HFFc6 (cell line): Measurements from ENCODE around the gene NKD1. TPM values are rescaled to one million over a fixed set of nuclear protein-coding genes. Genes with fewer than 3 reads are reported as not detected.

Experiments
- DNase-seq: peaks from one replicate; pipeline ENCODE4 v3.0.0-alpha.2; 2018
- H3K27ac Mint-ChIP-seq: 2 replicates; pipeline ENCODE4 v1.8.0; 2020; ENCODE audit warnings: mild to moderate bottlenecking, mixed read lengths
- H3K27me3 Mint-ChIP-seq: 2 replicates; pipeline ENCODE4 v1.8.0; 2021; ENCODE audit warnings: mild to moderate bottlenecking, moderate library complexity, mixed read lengths; ENCODE audit not compliant: insufficient read depth
- H3K36me3 Mint-ChIP-seq: 2 replicates; pipeline ENCODE4 v1.8.0; 2021; ENCODE audit warnings: low read depth, mixed read lengths
- H3K4me1 Mint-ChIP-seq: 2 replicates; pipeline ENCODE4 v1.8.0; 2020; ENCODE audit warnings: low read depth, mixed read lengths
- H3K4me3 Mint-ChIP-seq: 2 replicates; pipeline ENCODE4 v1.8.0; 2020; ENCODE audit warnings: mild to moderate bottlenecking, moderate library complexity, mixed read lengths
- H3K9me3 Mint-ChIP-seq: 2 replicates; pipeline ENCODE4 v1.8.0; 2020; ENCODE audit warnings: mild to moderate bottlenecking, mixed read lengths
- CTCF ChIP-seq: fragments of 200-600 bp; sonication (generic); IDR thresholded peaks from 2 replicates; pipeline ENCODE4 v1.5.0; 2021; ENCODE audit warnings: antibody characterized with exemption, mild to moderate bottlenecking
- total RNA-seq, 6 experiments: library from RNA; stranded (reverse); fragmentation: NEBNext Ultra II Directional; extraction: Animal tissue kit (Norgen Biotek cat#: 25700); gene quantifications; 2 replicates in 1 of 6; 3 replicates in 5 of 6; pipeline ENCODE4 v1.2.3, GENCODE V29; 2021

Gene NKD1
- total RNA-seq, 6 experiments from 2014 or later = not detected

GRCh38 chr16:50605733-50606430 lies 57.7 kb downstream of the NKD1 start:
- Mint-ChIP-seq H3K4me3 (no peak overlapping the region), H3K27me3 (peaks cover 10% of the 10 kb centered on the region), H3K9me3 (no peaks in the 10 kb centered on the region), H3K27ac (no peak overlapping the region), H3K36me3 (no peaks in the 10 kb centered on the region), H3K4me1 (peaks cover 25% of the 10 kb centered on the region)
- no peak for TF ChIP-seq CTCF
- DNase-seq = no peak

- no peak overlapping the region for H3K27ac Mint-ChIP-seq
- H3K36me3 Mint-ChIP-seq = no peaks in the 10 kb centered on the region
- no peak for DNase-seq
- no peak overlapping the region for H3K4me3 Mint-ChIP-seq
- H3K4me1 Mint-ChIP-seq = peaks cover 25% of the 10 kb centered on the region
- H3K27me3 Mint-ChIP-seq = peaks cover 10% of the 10 kb centered on the region
- H3K9me3 Mint-ChIP-seq = no peaks in the 10 kb centered on the region
- no peak for TF ChIP-seq CTCF
Measured at GRCh38 chr16:50606431-50607050, 58.3 kb downstream of the NKD1 start.

DNA sequence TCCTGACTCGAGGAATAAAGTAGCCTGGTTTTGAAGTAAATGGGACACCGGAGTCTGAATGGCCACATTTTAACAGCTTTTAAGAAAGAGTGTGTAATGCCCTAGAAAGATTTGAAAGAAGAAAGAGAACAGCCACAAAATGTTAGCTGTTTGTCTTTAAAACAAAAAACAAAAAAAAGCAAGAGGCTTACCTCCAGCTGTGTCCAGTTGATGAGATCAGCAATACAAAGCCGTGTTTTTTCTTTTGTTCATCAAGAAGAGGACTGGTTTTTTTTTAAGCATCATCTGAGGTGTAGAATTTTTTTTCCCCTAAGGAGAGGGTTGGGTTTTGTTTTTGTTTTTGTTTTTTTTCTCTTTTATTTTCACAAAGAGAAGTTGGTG lies 58.8 kb downstream of the NKD1 start:
- Mint-ChIP-seq H3K4me3 (no peak overlapping the region), H3K36me3 (no peaks in the 10 kb centered on the region), H3K27ac (no peak overlapping the region)

DNA sequence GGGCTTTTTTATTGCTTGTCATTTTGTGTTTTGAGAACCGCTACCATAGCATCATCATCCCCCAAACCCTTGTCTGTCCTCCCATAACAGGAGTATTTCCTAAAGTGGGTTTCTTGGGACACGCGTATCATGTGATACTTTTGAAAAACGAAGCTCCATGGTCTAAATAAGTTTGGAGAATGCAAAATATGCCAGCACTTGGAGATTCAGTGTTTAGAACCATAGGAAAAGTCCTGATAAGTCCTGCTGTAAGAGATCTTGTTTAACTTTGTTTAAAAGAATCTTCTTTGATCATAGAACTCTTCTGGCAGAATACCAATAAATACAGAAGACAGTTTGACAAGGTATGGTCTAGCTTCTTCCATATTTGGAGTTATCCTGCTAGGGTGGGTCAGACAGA lies 59.3 kb downstream of the NKD1 start:
- Mint-ChIP-seq H3K27me3 (peaks cover 12% of the 10 kb centered on the region), H3K36me3 (no peaks in the 10 kb centered on the region), H3K4me3 (no peak overlapping the region), H3K9me3 (no peaks in the 10 kb centered on the region), H3K4me1 (peaks cover 22% of the 10 kb centered on the region), H3K27ac (no peak overlapping the region)
- no peak for TF ChIP-seq CTCF
- no peak for DNase-seq

More for the DNA sequence above, 58.8 kb downstream of the NKD1 start:
- H3K9me3 Mint-ChIP-seq = no peaks in the 10 kb centered on the region
- DNase-seq = no peak
- TF ChIP-seq CTCF = no peak
- peaks cover 10% of the 10 kb centered on the region for H3K27me3 Mint-ChIP-seq
- H3K4me1 Mint-ChIP-seq = peaks cover 25% of the 10 kb centered on the region

GRCh38 chr16:50607970-50608557 lies 59.9 kb downstream of the NKD1 start:
- DNase-seq = no peak
- no peaks in the 10 kb centered on the region for H3K9me3 Mint-ChIP-seq
- no peaks in the 10 kb centered on the region for H3K36me3 Mint-ChIP-seq
- peaks cover 16% of the 10 kb centered on the region for H3K27me3 Mint-ChIP-seq
- H3K4me1 Mint-ChIP-seq = peaks cover 16% of the 10 kb centered on the region
- H3K27ac Mint-ChIP-seq = no peak overlapping the region
- H3K4me3 Mint-ChIP-seq = no peak overlapping the region
- no peak for TF ChIP-seq CTCF
